ENCODE measurements around the gene ARHGAP30.

Gene ARHGAP30

DNA sequence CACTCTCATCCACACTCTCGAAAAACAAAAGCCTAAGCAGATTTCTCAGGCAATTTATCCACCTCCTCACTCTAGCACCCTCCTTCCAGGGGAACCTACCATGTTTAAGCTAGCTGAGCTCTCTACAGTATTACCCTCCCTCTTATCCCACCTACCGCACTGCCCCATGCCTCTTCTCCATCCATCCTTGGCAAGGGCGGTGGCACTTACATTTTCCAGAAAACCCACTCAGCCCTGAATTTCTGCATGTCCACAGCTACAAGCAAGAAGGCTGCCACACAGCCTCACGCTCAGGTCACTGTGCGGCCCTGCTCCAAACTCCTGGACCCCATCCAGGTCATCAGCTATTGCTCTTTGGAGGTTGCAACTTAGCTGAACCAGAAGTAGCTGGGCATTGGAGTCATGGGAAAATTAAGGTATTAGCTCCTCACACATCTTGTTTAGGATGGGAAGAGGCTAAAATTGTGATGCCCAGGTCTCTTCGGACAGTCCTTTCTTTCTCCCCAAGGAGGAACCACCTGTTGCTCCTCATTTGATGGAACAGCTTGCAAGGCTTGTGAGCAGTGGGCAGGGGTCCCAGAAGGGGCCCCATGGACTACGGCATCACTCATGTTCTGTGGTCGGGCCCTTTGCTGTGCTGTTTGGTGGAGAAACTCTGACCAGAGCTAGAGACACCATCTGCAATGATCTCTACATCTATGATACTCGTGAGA, 29.6 kb upstream of the ARHGAP30 start:
- Histone ChIP-seq H3K4me3 (ENCODE audit: insufficient read depth, low read depth, low read length, poor library complexity, severe bottlenecking) (no peak overlapping the region), H3K4me1 (ENCODE audit: control insufficient read depth, insufficient read depth, low read length, poor library complexity, severe bottlenecking) (no peaks in the 10 kb centered on the region), H3K27me3 (replicated peaks; ENCODE audit: control insufficient read depth, insufficient read depth, low read length, poor library complexity, severe bottlenecking) (no peaks in the 10 kb centered on the region), H3K9me3 (ENCODE audit: control insufficient read depth, low read length) (no peaks in the 10 kb centered on the region), H3K36me3 (ENCODE audit: control insufficient read depth, insufficient read depth, low read length) (peaks cover 16% of the 10 kb centered on the region), H3K27ac (ENCODE audit: insufficient read depth, low read length, poor library complexity, severe bottlenecking) (no peak overlapping the region)
- DNase-seq, result no peak

DNA sequence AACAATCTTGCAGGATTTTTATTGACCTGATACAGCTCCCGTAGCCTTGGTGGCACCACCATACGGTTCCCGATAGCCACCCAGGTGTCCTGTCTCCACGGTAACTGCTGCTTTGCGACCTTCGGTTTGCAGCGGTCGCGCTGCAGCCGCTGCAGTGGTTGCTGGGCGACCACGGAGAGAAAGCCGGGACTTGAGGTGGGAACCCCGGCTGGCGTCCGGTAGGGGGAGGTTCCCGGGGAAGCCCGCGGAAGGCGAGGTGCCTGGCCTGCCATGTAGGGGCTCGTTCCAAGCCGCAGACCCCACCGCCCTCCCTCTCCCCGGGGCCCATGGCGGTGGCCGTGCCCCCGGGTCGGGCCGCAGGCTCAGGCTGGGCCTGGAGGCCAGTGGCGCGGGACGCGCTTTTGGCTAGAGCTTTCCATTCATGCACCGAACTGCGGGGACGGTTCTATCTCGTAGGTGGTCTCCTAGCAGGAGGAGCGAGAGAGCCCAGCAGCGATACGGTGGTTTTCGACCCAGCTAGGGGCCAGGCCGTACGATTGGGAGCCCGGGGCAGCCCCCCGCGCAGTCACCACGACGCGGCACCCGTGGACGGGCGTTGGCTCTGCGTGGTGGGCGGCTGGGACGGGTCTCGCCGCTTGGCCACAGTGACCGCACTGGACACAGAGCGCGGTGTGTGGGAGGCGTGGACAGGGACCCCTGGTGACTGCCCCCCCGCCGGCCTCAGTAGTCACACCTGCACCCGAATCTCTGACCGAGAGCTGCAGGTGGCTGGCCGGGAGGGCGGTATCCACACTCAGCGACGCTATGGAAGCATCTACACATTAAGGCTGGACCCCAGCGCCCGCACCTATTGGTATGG, 28.7 kb upstream of the ARHGAP30 start, which contains the start of gene KLHDC9:
Gene KLHDC9, plus strand, starts transcription at position 152 of the 859 bp plus-strand sequence. Its CDS starts 175 bp downstream, at position 327.
- Histone ChIP-seq H3K9me3 (ENCODE audit: control insufficient read depth, low read length) (no peaks in the 10 kb centered on the region), H3K4me1 (ENCODE audit: control insufficient read depth, insufficient read depth, low read length, poor library complexity, severe bottlenecking) (no peaks in the 10 kb centered on the region), H3K36me3 (ENCODE audit: control insufficient read depth, insufficient read depth, low read length) (peaks cover 16% of the 10 kb centered on the region), H3K4me3 (ENCODE audit: insufficient read depth, low read depth, low read length, poor library complexity, severe bottlenecking) (peak within 1 kb of the TSS; percentile 59), H3K27me3 (replicated peaks; ENCODE audit: control insufficient read depth, insufficient read depth, low read length, poor library complexity, severe bottlenecking) (no peaks in the 10 kb centered on the region), H3K27ac (ENCODE audit: insufficient read depth, low read length, poor library complexity, severe bottlenecking) (peak within 1 kb of the TSS; percentile 70)
- DNase-seq, result peak; percentile 59 to 71 (median 60)

DNA sequence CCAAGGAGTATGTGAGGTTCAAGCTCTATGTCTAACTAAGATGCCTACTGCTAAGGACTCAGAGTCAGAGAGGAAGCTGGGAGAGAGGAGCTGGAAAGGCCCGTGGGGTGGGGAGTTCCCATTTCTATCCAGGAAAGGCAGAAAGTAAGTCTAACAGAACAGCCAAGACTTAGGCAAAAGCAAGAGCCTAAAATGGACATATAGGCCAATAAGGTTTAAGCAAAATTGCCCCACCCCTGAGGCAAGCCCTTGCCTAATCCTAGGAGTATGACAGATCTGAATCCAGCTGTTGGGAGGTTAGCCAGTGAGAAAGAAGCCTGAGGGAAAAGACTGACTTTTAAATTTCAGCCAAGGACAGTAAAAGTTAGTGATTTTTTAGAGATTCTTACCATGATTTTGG, 26.8 kb upstream of the ARHGAP30 start:
- Histone ChIP-seq H3K9me3 (ENCODE audit: control insufficient read depth, low read length) (no peaks in the 10 kb centered on the region), H3K36me3 (ENCODE audit: control insufficient read depth, insufficient read depth, low read length) (peaks cover 5% of the 10 kb centered on the region), H3K27me3 (replicated peaks; ENCODE audit: control insufficient read depth, insufficient read depth, low read length, poor library complexity, severe bottlenecking) (no peaks in the 10 kb centered on the region), H3K4me3 (ENCODE audit: insufficient read depth, low read depth, low read length, poor library complexity, severe bottlenecking) (no peak overlapping the region), H3K27ac (ENCODE audit: insufficient read depth, low read length, poor library complexity, severe bottlenecking) (no peak overlapping the region), H3K4me1 (ENCODE audit: control insufficient read depth, insufficient read depth, low read length, poor library complexity, severe bottlenecking) (no peaks in the 10 kb centered on the region)
- no peak for DNase-seq

DNA sequence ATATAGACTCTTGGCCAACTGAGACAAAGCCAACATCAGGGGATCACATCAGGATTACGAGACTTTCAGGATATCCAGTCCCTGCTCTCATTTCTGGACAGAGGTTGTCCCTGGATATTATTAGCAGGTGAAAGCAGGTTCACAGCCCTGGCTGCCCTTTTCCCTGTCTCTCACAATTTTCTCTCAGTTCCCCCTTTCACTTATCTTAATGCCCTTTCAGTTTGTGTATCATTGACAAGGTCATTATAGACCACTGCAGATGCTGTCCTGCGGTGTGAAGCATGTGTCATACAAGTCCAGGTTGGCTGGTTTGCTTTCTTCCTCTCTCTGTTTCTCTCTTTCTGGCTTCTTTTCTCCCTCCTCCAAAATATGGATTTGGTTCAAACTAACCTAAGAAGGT, 26.3 kb upstream of the ARHGAP30 start:
- Histone ChIP-seq H3K4me1 (ENCODE audit: control insufficient read depth, insufficient read depth, low read length, poor library complexity, severe bottlenecking) (no peaks in the 10 kb centered on the region), H3K9me3 (ENCODE audit: control insufficient read depth, low read length) (no peaks in the 10 kb centered on the region), H3K4me3 (ENCODE audit: insufficient read depth, low read depth, low read length, poor library complexity, severe bottlenecking) (no peak overlapping the region), H3K36me3 (ENCODE audit: control insufficient read depth, insufficient read depth, low read length) (peaks cover 3% of the 10 kb centered on the region), H3K27me3 (replicated peaks; ENCODE audit: control insufficient read depth, insufficient read depth, low read length, poor library complexity, severe bottlenecking) (no peaks in the 10 kb centered on the region), H3K27ac (ENCODE audit: insufficient read depth, low read length, poor library complexity, severe bottlenecking) (no peak overlapping the region)
- no peak for DNase-seq

- H3K27ac ChIP-seq (ENCODE audit: insufficient read depth, low read length, poor library complexity, severe bottlenecking), result no peak overlapping the region
- H3K4me3 ChIP-seq (ENCODE audit: insufficient read depth, low read depth, low read length, poor library complexity, severe bottlenecking), result no peak overlapping the region
- no peaks in the 10 kb centered on the region for H3K27me3 ChIP-seq (replicated peaks; ENCODE audit: control insufficient read depth, insufficient read depth, low read length, poor library complexity, severe bottlenecking)
- DNase-seq, result no peak
- no peaks in the 10 kb centered on the region for H3K4me1 ChIP-seq (ENCODE audit: control insufficient read depth, insufficient read depth, low read length, poor library complexity, severe bottlenecking)
- peaks cover 3% of the 10 kb centered on the region for H3K36me3 ChIP-seq (ENCODE audit: control insufficient read depth, insufficient read depth, low read length)
- no peaks in the 10 kb centered on the region for H3K9me3 ChIP-seq (ENCODE audit: control insufficient read depth, low read length)
These were observed 25.5 kb upstream of the ARHGAP30 start for GRCh38 chr1:161095230-161095629.

- Histone ChIP-seq H3K27me3 (replicated peaks; ENCODE audit: control insufficient read depth, insufficient read depth, low read length, poor library complexity, severe bottlenecking) (no peaks in the 10 kb centered on the region), H3K4me3 (ENCODE audit: insufficient read depth, low read depth, low read length, poor library complexity, severe bottlenecking) (no peak overlapping the region), H3K27ac (ENCODE audit: insufficient read depth, low read length, poor library complexity, severe bottlenecking) (no peak overlapping the region), H3K36me3 (ENCODE audit: control insufficient read depth, insufficient read depth, low read length) (peaks cover under 1% of the 10 kb centered on the region), H3K9me3 (ENCODE audit: control insufficient read depth, low read length) (no peaks in the 10 kb centered on the region), H3K4me1 (ENCODE audit: control insufficient read depth, insufficient read depth, low read length, poor library complexity, severe bottlenecking) (no peaks in the 10 kb centered on the region)
- no peak for DNase-seq
These were observed 24.8 kb upstream of the ARHGAP30 start for GRCh38 chr1:161094481-161094880.

GRCh38 chr1:161092621-161093028, 22.9 kb upstream of the ARHGAP30 start:
- Histone ChIP-seq H3K36me3 (ENCODE audit: control insufficient read depth, insufficient read depth, low read length) (no peaks in the 10 kb centered on the region), H3K27ac (ENCODE audit: insufficient read depth, low read length, poor library complexity, severe bottlenecking) (no peak overlapping the region), H3K4me3 (ENCODE audit: insufficient read depth, low read depth, low read length, poor library complexity, severe bottlenecking) (no peak overlapping the region), H3K27me3 (replicated peaks; ENCODE audit: control insufficient read depth, insufficient read depth, low read length, poor library complexity, severe bottlenecking) (no peaks in the 10 kb centered on the region), H3K9me3 (ENCODE audit: control insufficient read depth, low read length) (no peaks in the 10 kb centered on the region), H3K4me1 (ENCODE audit: control insufficient read depth, insufficient read depth, low read length, poor library complexity, severe bottlenecking) (no peaks in the 10 kb centered on the region)
- DNase-seq, result no peak

- Histone ChIP-seq H3K27ac (ENCODE audit: insufficient read depth, low read length, poor library complexity, severe bottlenecking) (no peak overlapping the region), H3K4me1 (ENCODE audit: control insufficient read depth, insufficient read depth, low read length, poor library complexity, severe bottlenecking) (no peaks in the 10 kb centered on the region), H3K4me3 (ENCODE audit: insufficient read depth, low read depth, low read length, poor library complexity, severe bottlenecking) (no peak overlapping the region), H3K27me3 (replicated peaks; ENCODE audit: control insufficient read depth, insufficient read depth, low read length, poor library complexity, severe bottlenecking) (no peaks in the 10 kb centered on the region), H3K36me3 (ENCODE audit: control insufficient read depth, insufficient read depth, low read length) (no peaks in the 10 kb centered on the region), H3K9me3 (ENCODE audit: control insufficient read depth, low read length) (no peaks in the 10 kb centered on the region)
- DNase-seq, result no peak
These were observed 22.3 kb upstream of the ARHGAP30 start for GRCh38 chr1:161091796-161092507.

DNA sequence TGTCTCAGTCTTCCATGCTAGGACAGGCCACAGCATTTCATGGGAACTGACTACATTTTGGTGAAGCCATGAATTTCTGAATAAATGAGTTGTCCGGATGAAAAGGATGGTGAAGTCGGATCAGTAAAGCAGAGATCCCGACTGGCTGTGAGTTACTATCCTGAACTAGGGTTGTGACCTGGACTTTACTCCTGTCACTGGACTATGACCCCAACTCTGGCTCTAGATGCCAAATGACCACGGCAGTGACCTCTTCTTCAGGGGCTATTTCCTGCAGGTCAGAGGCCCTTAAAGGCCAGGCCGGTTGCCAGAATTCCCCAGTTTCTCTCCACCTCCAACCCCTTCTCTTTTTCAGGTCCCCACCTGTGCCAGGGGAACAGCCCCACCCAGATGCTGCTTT, 21.4 kb upstream of the ARHGAP30 start:
- Histone ChIP-seq H3K4me3 (ENCODE audit: insufficient read depth, low read depth, low read length, poor library complexity, severe bottlenecking) (no peak overlapping the region), H3K27me3 (replicated peaks; ENCODE audit: control insufficient read depth, insufficient read depth, low read length, poor library complexity, severe bottlenecking) (no peaks in the 10 kb centered on the region), H3K27ac (ENCODE audit: insufficient read depth, low read length, poor library complexity, severe bottlenecking) (no peak overlapping the region), H3K36me3 (ENCODE audit: control insufficient read depth, insufficient read depth, low read length) (no peaks in the 10 kb centered on the region), H3K4me1 (ENCODE audit: control insufficient read depth, insufficient read depth, low read length, poor library complexity, severe bottlenecking) (no peaks in the 10 kb centered on the region), H3K9me3 (ENCODE audit: control insufficient read depth, low read length) (no peaks in the 10 kb centered on the region)
- no peak for DNase-seq
